ENCODE data around the gene BCL2L13. TPM values are rescaled to one million over a fixed set of nuclear protein-coding genes. Genes with fewer than 3 reads are reported as not detected.

BCL2L13 gene
- polyA plus RNA-seq, 3 donors, result 20.2 to 67.8 (median 53.0) TPM

DNA sequence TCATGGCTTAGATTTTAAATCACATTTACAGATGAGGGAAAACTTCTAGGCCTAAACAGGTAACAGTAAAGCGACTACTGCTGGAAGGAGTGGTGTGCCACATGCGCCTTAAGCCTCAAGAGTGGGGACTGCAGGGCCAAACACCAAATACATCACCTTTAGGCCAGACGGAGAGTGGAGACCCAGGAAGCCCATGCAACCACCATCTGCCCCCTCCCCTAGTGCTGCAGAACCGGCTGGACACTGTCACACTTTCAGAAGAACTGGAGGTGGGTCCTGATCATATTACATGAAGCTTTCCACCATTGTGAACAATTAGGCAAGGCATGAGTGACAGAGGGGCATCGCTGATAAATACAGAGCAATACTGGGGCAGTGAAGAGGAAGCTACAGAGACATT lies 46.4 kb upstream of the BCL2L13 start:
- H3K9ac ChIP-seq (ENCODE audit: insufficient read depth, low read length, poor library complexity, severe bottlenecking), result no peak overlapping the region
- Mint-ChIP-seq H3K4me3 (no peak overlapping the region), H3K9me3 (no peaks in the 10 kb centered on the region), H3K27ac (no peak overlapping the region), H3K27me3 (ENCODE audit: low read depth in 3 of 3) (peaks cover 0 to 1% (median 0%) of the 10 kb centered on the region in 3 donors), H3K4me1 (no peaks in the 10 kb centered on the region), H3K36me3 (peaks cover 63 to 75% of the 10 kb centered on the region in 2 donors)
- no peaks in the 10 kb centered on the region for H3K9me3 ChIP-seq (replicated peaks in 1 of 2; ENCODE audit: control insufficient read depth in 1 of 2, insufficient read depth in 1 of 2, low read length in 2 of 2)
- H3K27ac ChIP-seq (ENCODE audit: low read depth in 1 of 2, low read length in 2 of 2), result no peak overlapping the region
- H3K27me3 ChIP-seq (ENCODE audit: control insufficient read depth in 2 of 2, insufficient read depth in 2 of 2, low read length in 2 of 2), result no peaks in the 10 kb centered on the region
- 100% methylated on average over 1 of the region's 5 CpGs for WGBS (ENCODE audit: insufficient coverage)
- H3K4me1 ChIP-seq (ENCODE audit: control insufficient read depth in 1 of 2, insufficient read depth in 2 of 2, low read length in 2 of 2), result no peaks in the 10 kb centered on the region
- H3K36me3 ChIP-seq (replicated peaks in 1 of 2; ENCODE audit: control insufficient read depth in 1 of 2, insufficient read depth in 2 of 2, low read length in 2 of 2), result peaks cover 71 to 75% of the 10 kb centered on the region in 2 donors
- intact Hi-C loops (cut with micrococcal nuclease), result no loop called here
- DNase-seq, result no peak
- TF ChIP-seq, protein P1, sequence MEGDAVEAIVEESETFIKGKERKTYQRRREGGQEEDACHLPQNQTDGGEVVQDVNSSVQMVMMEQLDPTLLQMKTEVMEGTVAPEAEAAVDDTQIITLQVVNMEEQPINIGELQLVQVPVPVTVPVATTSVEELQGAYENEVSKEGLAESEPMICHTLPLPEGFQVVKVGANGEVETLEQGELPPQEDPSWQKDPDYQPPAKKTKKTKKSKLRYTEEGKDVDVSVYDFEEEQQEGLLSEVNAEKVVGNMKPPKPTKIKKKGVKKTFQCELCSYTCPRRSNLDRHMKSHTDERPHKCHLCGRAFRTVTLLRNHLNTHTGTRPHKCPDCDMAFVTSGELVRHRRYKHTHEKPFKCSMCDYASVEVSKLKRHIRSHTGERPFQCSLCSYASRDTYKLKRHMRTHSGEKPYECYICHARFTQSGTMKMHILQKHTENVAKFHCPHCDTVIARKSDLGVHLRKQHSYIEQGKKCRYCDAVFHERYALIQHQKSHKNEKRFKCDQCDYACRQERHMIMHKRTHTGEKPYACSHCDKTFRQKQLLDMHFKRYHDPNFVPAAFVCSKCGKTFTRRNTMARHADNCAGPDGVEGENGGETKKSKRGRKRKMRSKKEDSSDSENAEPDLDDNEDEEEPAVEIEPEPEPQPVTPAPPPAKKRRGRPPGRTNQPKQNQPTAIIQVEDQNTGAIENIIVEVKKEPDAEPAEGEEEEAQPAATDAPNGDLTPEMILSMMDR (IDR thresholded peaks at IDR 0.05), result no peak
- H3K79me2 ChIP-seq (ENCODE audit: insufficient read depth, low read length), result no peaks in the 10 kb centered on the region
- no peak overlapping the region for H3K4me2 ChIP-seq (replicated peaks; ENCODE audit: extremely low read depth, low read length, poor library complexity, severe bottlenecking)
- H2AFZ ChIP-seq (ENCODE audit: insufficient read depth, low read depth, low read length, poor library complexity, severe bottlenecking), result no peak overlapping the region
- peaks cover 9% of the 10 kb centered on the region for H4K20me1 ChIP-seq (ENCODE audit: insufficient read depth, low read length)
- no peak overlapping the region for H3K4me3 ChIP-seq (replicated peaks in 1 of 3; ENCODE audit: low read depth in 2 of 3, low read length in 3 of 3)

DNA sequence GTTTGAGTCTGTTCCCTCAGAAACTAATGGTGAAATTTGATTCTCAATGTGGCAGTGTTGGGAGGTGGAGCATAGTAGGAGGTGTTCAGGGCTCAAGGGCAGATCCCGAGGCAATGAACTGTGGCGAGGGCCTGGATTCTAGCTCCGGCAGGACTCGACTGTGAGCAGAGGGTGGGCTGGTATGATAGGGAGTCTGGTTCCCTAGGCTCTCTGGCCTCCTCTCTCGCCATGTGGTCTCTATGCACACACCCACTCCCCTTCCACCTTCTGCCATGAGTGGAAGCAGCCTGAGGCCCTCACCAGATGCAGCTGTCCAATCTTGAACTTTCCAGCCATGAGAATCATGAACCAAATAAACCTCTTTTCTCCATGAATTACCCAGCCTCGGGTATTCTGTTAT lies 42.3 kb upstream of the BCL2L13 start:
- no peak overlapping the region for H3K27ac ChIP-seq (ENCODE audit: low read depth in 1 of 2, low read length in 2 of 2)
- intact Hi-C loops (cut with micrococcal nuclease), result no loop called here
- Mint-ChIP-seq H3K36me3 (peaks cover 93 to 100% of the 10 kb centered on the region in 2 donors), H3K27ac (no peak overlapping the region), H3K9me3 (no peaks in the 10 kb centered on the region), H3K4me3 (no peak overlapping the region), H3K27me3 (ENCODE audit: low read depth in 3 of 3) (no peaks in the 10 kb centered on the region), H3K4me1 (no peaks in the 10 kb centered on the region)
- no peaks in the 10 kb centered on the region for H3K9me3 ChIP-seq (replicated peaks in 1 of 2; ENCODE audit: control insufficient read depth in 1 of 2, insufficient read depth in 1 of 2, low read length in 2 of 2)
- TF ChIP-seq, protein P1 (IDR thresholded peaks at IDR 0.05), result no peak
- H3K9ac ChIP-seq (ENCODE audit: insufficient read depth, low read length, poor library complexity, severe bottlenecking), result no peak overlapping the region
- 100% methylated on average over 3 of the region's 6 CpGs for WGBS (ENCODE audit: insufficient coverage)
- H3K79me2 ChIP-seq (ENCODE audit: insufficient read depth, low read length), result peaks cover 1% of the 10 kb centered on the region
- no peaks in the 10 kb centered on the region for H3K27me3 ChIP-seq (ENCODE audit: control insufficient read depth in 2 of 2, insufficient read depth in 2 of 2, low read length in 2 of 2)
- H3K4me2 ChIP-seq (replicated peaks; ENCODE audit: extremely low read depth, low read length, poor library complexity, severe bottlenecking), result no peak overlapping the region
- no peak overlapping the region for H2AFZ ChIP-seq (ENCODE audit: insufficient read depth, low read depth, low read length, poor library complexity, severe bottlenecking)
- H4K20me1 ChIP-seq (ENCODE audit: insufficient read depth, low read length), result peaks cover 19% of the 10 kb centered on the region
- no peak for DNase-seq
- no peak overlapping the region for H3K4me3 ChIP-seq (replicated peaks in 1 of 3; ENCODE audit: low read depth in 2 of 3, low read length in 3 of 3)
- H3K36me3 ChIP-seq (replicated peaks in 1 of 2; ENCODE audit: control insufficient read depth in 1 of 2, insufficient read depth in 2 of 2, low read length in 2 of 2), result peaks cover 94 to 98% of the 10 kb centered on the region in 2 donors
- no peaks in the 10 kb centered on the region for H3K4me1 ChIP-seq (ENCODE audit: control insufficient read depth in 1 of 2, insufficient read depth in 2 of 2, low read length in 2 of 2)

All from CD14-positive monocyte (primary cell).